Measurements from ENCODE around the gene FRYL.
"Not testable (repeated sequence)": the region's sequence is repeated elsewhere in the genome, so short reads cannot be mapped to it uniquely, and the experiment has no call there.

Gene FRYL

DNA sequence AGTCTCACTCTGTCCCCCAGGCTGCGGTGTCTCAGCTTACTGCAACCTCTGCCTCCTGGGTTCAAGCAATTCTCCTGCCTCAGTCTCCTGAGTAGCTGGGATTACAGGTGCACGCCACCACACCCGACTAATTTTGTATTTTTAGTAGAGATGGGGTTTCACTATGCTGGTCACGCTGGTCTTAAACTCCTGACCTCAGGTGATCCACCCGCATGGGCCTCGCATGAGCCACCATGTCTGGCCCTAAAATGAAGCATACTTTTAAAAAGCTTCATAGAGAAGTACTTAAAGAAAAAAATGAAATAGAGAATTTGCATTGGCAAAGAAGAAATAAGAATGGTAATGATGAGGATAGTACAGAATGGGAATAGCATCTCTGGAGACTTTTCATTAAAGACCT is 82.6 kb downstream of the FRYL start:
- not testable (repeated sequence) for H3K79me2 ChIP-seq (ENCODE audit: control insufficient read depth, insufficient read depth, low read length, poor library complexity); H2AFZ ChIP-seq (ENCODE audit: insufficient read depth, low read length, poor library complexity); H3K9me3 ChIP-seq (ENCODE audit: insufficient read depth, low read depth, low read length); H3K36me3 ChIP-seq (ENCODE audit: control insufficient read depth in 1 of 2, insufficient read depth in 2 of 2, low read length in 2 of 2); H4K91ac ChIP-seq (ENCODE audit: low read depth, low read length); H2BK5ac ChIP-seq (ENCODE audit: low read depth, low read length, poor library complexity); H3K79me1 ChIP-seq (ENCODE audit: low read length); H3K4me3 ChIP-seq (ENCODE audit: low read depth, low read length); H3K27me3 ChIP-seq (ENCODE audit: insufficient read depth, low read length); H3K14ac ChIP-seq (ENCODE audit: low read length); H2BK12ac ChIP-seq (ENCODE audit: low read length); H3K4ac ChIP-seq (ENCODE audit: low read depth, low read length); H2AK5ac ChIP-seq (ENCODE audit: low read length); H3K4me1 ChIP-seq (ENCODE audit: control insufficient read depth in 1 of 2, insufficient read depth in 2 of 2, low read length in 2 of 2); H3K9ac ChIP-seq (ENCODE audit: low read length); H3K4me2 ChIP-seq (ENCODE audit: low read length); H4K8ac ChIP-seq (ENCODE audit: low read depth, low read length); H3K18ac ChIP-seq (ENCODE audit: low read length); H3K23ac ChIP-seq (ENCODE audit: low read length); H4K12ac ChIP-seq (ENCODE audit: low read depth, low read length); H2BK120ac ChIP-seq (ENCODE audit: insufficient read depth, low read length, poor library complexity); H3K27ac ChIP-seq (ENCODE audit: low read depth, low read length)
- peak; percentile 82 to 83 for DNase-seq
- no CpG with 5 or more reads among the region's 6 CpGs for WGBS (ENCODE audit: extremely low coverage, insufficient coverage, insufficient read length)

DNA sequence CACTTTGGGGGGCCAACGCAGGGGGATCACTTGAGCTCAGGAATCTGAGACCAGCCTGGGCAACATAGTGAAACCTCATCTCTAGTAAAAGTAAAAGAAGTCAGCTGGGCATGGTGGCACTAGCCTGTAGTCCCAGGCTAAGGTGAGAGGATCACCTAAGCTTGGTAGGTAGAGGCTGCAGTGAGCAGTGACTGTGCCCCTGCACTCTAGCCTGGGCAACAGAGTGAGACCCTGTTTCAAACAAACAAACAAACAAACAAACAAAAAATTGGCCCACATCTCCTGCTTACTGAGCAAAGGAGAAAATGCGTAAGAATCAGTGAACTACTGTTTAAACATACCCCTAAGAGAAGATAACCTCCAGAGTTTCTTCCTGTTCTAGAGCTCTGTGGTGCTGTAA is 85.3 kb downstream of the FRYL start:
- Histone ChIP-seq H3K36me3 (ENCODE audit: control insufficient read depth in 1 of 2, insufficient read depth in 2 of 2, low read length in 2 of 2) (no peaks in the 10 kb centered on the region), H2BK5ac (ENCODE audit: low read depth, low read length, poor library complexity) (no peak overlapping the region), H3K27ac (ENCODE audit: low read depth, low read length) (no peak overlapping the region), H3K4ac (ENCODE audit: low read depth, low read length) (no peak overlapping the region), H3K79me2 (ENCODE audit: control insufficient read depth, insufficient read depth, low read length, poor library complexity) (no peaks in the 10 kb centered on the region), H3K4me2 (ENCODE audit: low read length) (no peak overlapping the region), H2BK120ac (ENCODE audit: insufficient read depth, low read length, poor library complexity) (no peak overlapping the region), H4K91ac (ENCODE audit: low read depth, low read length) (no peak overlapping the region), H2AFZ (ENCODE audit: insufficient read depth, low read length, poor library complexity) (no peak overlapping the region), H3K9ac (ENCODE audit: low read length) (no peak overlapping the region), H2BK12ac (ENCODE audit: low read length) (no peak overlapping the region), H3K27me3 (ENCODE audit: insufficient read depth, low read length) (no peaks in the 10 kb centered on the region), H3K18ac (ENCODE audit: low read length) (no peak overlapping the region), H3K14ac (ENCODE audit: low read length) (no peak overlapping the region), H3K9me3 (ENCODE audit: insufficient read depth, low read depth, low read length) (no peaks in the 10 kb centered on the region), H3K79me1 (ENCODE audit: low read length) (no peaks in the 10 kb centered on the region), H3K4me1 (ENCODE audit: control insufficient read depth in 1 of 2, insufficient read depth in 2 of 2, low read length in 2 of 2) (peaks cover 2 to 6% of the 10 kb centered on the region in 2 experiments), H2AK5ac (ENCODE audit: low read length) (no peak overlapping the region), H4K12ac (ENCODE audit: low read depth, low read length) (no peak overlapping the region), H3K23ac (ENCODE audit: low read length) (no peak overlapping the region), H3K4me3 (ENCODE audit: low read depth, low read length) (no peak overlapping the region), H4K8ac (ENCODE audit: low read depth, low read length) (no peak overlapping the region)
- no peak for DNase-seq
- no CpG with 5 or more reads among the region's 2 CpGs for WGBS (ENCODE audit: extremely low coverage, insufficient coverage, insufficient read length)

DNA sequence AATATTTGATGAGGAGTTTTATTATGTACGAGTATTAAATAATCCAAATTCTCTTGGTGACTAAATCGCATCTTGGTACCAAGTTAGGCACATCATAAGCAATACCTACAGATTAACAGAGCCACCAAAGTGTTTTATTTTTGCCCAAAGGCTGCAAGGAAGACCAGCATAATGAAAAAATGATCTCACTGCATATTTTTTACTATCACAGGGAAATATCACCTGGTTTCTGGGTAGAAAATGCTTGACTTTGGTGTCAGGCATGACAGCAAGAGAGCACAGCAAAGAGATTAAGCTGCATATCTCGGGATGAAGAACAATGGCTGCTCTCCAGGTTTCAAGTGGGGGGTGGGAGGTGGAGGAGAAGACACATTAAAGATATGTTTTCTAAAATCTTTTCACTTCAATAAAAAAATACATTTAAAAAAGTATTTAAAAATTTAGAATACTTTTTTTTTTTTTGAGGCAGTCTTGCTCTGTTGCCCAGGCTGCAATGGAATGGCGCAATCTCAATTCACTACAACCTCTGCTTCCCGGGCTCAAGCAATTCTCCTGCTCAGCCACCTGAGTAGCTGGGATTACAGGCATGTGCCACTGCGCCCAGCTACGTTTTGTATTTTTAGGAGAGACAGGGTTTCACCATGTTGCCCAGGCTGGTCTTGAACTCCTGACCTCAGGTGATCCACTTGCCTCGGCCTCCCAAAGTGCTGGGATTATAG is 86.1 kb downstream of the FRYL start:
- H3K4me2 ChIP-seq (ENCODE audit: low read length), result no peak overlapping the region
- H2BK5ac ChIP-seq (ENCODE audit: low read depth, low read length, poor library complexity), result no peak overlapping the region
- no peak overlapping the region for H2BK12ac ChIP-seq (ENCODE audit: low read length)
- H4K12ac ChIP-seq (ENCODE audit: low read depth, low read length), result no peak overlapping the region
- no peak overlapping the region for H3K4me3 ChIP-seq (ENCODE audit: low read depth, low read length)
- H4K91ac ChIP-seq (ENCODE audit: low read depth, low read length), result no peak overlapping the region
- no peak overlapping the region for H3K18ac ChIP-seq (ENCODE audit: low read length)
- no peak overlapping the region for H2AK5ac ChIP-seq (ENCODE audit: low read length)
- no peaks in the 10 kb centered on the region for H3K27me3 ChIP-seq (ENCODE audit: insufficient read depth, low read length)
- H3K9me3 ChIP-seq (ENCODE audit: insufficient read depth, low read depth, low read length), result no peaks in the 10 kb centered on the region
- H3K23ac ChIP-seq (ENCODE audit: low read length), result no peak overlapping the region
- no peak overlapping the region for H3K9ac ChIP-seq (ENCODE audit: low read length)
- no peak overlapping the region for H3K4ac ChIP-seq (ENCODE audit: low read depth, low read length)
- peaks cover 2 to 6% of the 10 kb centered on the region in 2 experiments for H3K4me1 ChIP-seq (ENCODE audit: control insufficient read depth in 1 of 2, insufficient read depth in 2 of 2, low read length in 2 of 2)
- peak; percentile 54 to 91 for DNase-seq
- no peak overlapping the region for H3K27ac ChIP-seq (ENCODE audit: low read depth, low read length)
- H3K36me3 ChIP-seq (ENCODE audit: control insufficient read depth in 1 of 2, insufficient read depth in 2 of 2, low read length in 2 of 2), result no peaks in the 10 kb centered on the region
- no CpG with 5 or more reads among the region's 8 CpGs for WGBS (ENCODE audit: extremely low coverage, insufficient coverage, insufficient read length)
- no peak overlapping the region for H2AFZ ChIP-seq (ENCODE audit: insufficient read depth, low read length, poor library complexity)
- H2BK120ac ChIP-seq (ENCODE audit: insufficient read depth, low read length, poor library complexity), result no peak overlapping the region
- no peak overlapping the region for H3K14ac ChIP-seq (ENCODE audit: low read length)
- no peaks in the 10 kb centered on the region for H3K79me1 ChIP-seq (ENCODE audit: low read length)
- no peak overlapping the region for H4K8ac ChIP-seq (ENCODE audit: low read depth, low read length)
- no peaks in the 10 kb centered on the region for H3K79me2 ChIP-seq (ENCODE audit: control insufficient read depth, insufficient read depth, low read length, poor library complexity)

DNA sequence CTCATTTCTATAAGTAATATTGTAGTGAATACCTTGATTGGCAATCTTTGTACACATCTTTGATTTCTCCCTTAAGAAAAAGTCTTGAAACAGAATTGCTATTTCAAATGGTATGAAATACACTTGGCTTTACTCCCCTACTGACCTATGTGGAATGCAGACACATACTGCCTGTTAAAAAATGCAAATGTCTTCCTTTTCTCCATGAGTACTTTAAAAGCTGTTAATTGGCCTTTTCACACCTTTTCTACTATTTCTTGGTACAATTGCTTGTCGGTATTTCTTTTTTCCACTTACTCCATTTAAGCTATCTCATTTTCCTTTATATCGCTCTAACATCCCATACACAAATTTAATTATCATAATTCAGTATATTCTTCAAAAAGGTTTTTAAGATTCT is 87.2 kb downstream of the FRYL start:
- WGBS (ENCODE audit: extremely low coverage, insufficient coverage, insufficient read length), result 100% methylated on average over 1 of the region's 2 CpGs
- H2BK5ac ChIP-seq (ENCODE audit: low read depth, low read length, poor library complexity), result no peak overlapping the region
- no peaks in the 10 kb centered on the region for H3K9me3 ChIP-seq (ENCODE audit: insufficient read depth, low read depth, low read length)

More for the DNA sequence above, 87.2 kb downstream of the FRYL start:
- H3K4me3 ChIP-seq (ENCODE audit: low read depth, low read length), result no peak overlapping the region
- H2BK120ac ChIP-seq (ENCODE audit: insufficient read depth, low read length, poor library complexity), result no peak overlapping the region
- H3K4ac ChIP-seq (ENCODE audit: low read depth, low read length), result no peak overlapping the region
- no peak overlapping the region for H3K23ac ChIP-seq (ENCODE audit: low read length)
- H2AK5ac ChIP-seq (ENCODE audit: low read length), result no peak overlapping the region
- no peak overlapping the region for H3K9ac ChIP-seq (ENCODE audit: low read length)
- peak in 1 of 2 donors; percentile 33 for DNase-seq
- H3K27me3 ChIP-seq (ENCODE audit: insufficient read depth, low read length), result no peaks in the 10 kb centered on the region
- no peak overlapping the region for H3K4me2 ChIP-seq (ENCODE audit: low read length)
- H3K79me1 ChIP-seq (ENCODE audit: low read length), result no peaks in the 10 kb centered on the region
- no peaks in the 10 kb centered on the region for H3K36me3 ChIP-seq (ENCODE audit: control insufficient read depth in 1 of 2, insufficient read depth in 2 of 2, low read length in 2 of 2)
- peaks cover 0 to 2% of the 10 kb centered on the region in 2 experiments for H3K4me1 ChIP-seq (ENCODE audit: control insufficient read depth in 1 of 2, insufficient read depth in 2 of 2, low read length in 2 of 2)
- H4K12ac ChIP-seq (ENCODE audit: low read depth, low read length), result no peak overlapping the region
- no peak overlapping the region for H3K27ac ChIP-seq (ENCODE audit: low read depth, low read length)
- H4K91ac ChIP-seq (ENCODE audit: low read depth, low read length), result no peak overlapping the region
- no peak overlapping the region for H2AFZ ChIP-seq (ENCODE audit: insufficient read depth, low read length, poor library complexity)
- H3K14ac ChIP-seq (ENCODE audit: low read length), result no peak overlapping the region
- no peak overlapping the region for H4K8ac ChIP-seq (ENCODE audit: low read depth, low read length)
- H2BK12ac ChIP-seq (ENCODE audit: low read length), result no peak overlapping the region
- H3K18ac ChIP-seq (ENCODE audit: low read length), result no peak overlapping the region
- H3K79me2 ChIP-seq (ENCODE audit: control insufficient read depth, insufficient read depth, low read length, poor library complexity), result no peaks in the 10 kb centered on the region

Data from trophoblast cell (in vitro differentiated cells and primary cell).